Muscle layer of duodenum (tissue), 2 donors: ENCODE data around the gene CNPY4.

ENCODE experiments used
- H3K27ac ChIP-seq: one replicate; pipeline ENCODE4 v1.7.0; 2013; ENCODE audit warnings: mild to moderate bottlenecking, low read length
- H3K27me3 ChIP-seq: one replicate; pipeline ENCODE4 v1.7.0; 2013; ENCODE audit warnings: low read depth, mild to moderate bottlenecking, control low read depth, low read length
- H3K36me3 ChIP-seq, 2 donors: one replicate each; pipeline ENCODE4 v1.7.0; 2013; ENCODE audit warnings: low read length in 2 of 2, control low read depth in 1 of 2, mild to moderate bottlenecking in 1 of 2; ENCODE audit not compliant: insufficient read depth in 2 of 2, control insufficient read depth in 1 of 2
- H3K4me1 ChIP-seq, 2 donors: one replicate each; pipeline ENCODE4 v1.7.0; 2013; ENCODE audit warnings: low read length in 2 of 2, mild to moderate bottlenecking in 2 of 2, control low read depth in 1 of 2, moderate library complexity in 1 of 2; ENCODE audit not compliant: insufficient read depth in 2 of 2, control insufficient read depth in 1 of 2
- H3K4me3 ChIP-seq, 2 donors: one replicate each; pipeline ENCODE4 v1.7.0; 2013; ENCODE audit warnings: low read length in 2 of 2, low read depth in 1 of 2, mild to moderate bottlenecking in 1 of 2
- H3K9me3 ChIP-seq, 2 donors: one replicate each; pipeline ENCODE4 v1.7.0; 2013; ENCODE audit warnings: low read length in 2 of 2, control low read depth in 1 of 2, mild to moderate bottlenecking in 1 of 2; ENCODE audit not compliant: control insufficient read depth in 1 of 2
- donor health status: healthy.

The CNPY4 gene

GRCh38 chr7:100153708-100154535 lies 34.5 kb downstream of the CNPY4 start:
- Histone ChIP-seq H3K27me3 (no peaks in the 10 kb centered on the region), H3K27ac (peak overlapping the region; percentile 39), H3K9me3 (no peaks in the 10 kb centered on the region), H3K4me3 (no peak overlapping the region), H3K36me3 (peaks cover 20 to 39% of the 10 kb centered on the region in 2 donors), H3K4me1 (peaks cover 19 to 36% of the 10 kb centered on the region in 2 donors)

DNA sequence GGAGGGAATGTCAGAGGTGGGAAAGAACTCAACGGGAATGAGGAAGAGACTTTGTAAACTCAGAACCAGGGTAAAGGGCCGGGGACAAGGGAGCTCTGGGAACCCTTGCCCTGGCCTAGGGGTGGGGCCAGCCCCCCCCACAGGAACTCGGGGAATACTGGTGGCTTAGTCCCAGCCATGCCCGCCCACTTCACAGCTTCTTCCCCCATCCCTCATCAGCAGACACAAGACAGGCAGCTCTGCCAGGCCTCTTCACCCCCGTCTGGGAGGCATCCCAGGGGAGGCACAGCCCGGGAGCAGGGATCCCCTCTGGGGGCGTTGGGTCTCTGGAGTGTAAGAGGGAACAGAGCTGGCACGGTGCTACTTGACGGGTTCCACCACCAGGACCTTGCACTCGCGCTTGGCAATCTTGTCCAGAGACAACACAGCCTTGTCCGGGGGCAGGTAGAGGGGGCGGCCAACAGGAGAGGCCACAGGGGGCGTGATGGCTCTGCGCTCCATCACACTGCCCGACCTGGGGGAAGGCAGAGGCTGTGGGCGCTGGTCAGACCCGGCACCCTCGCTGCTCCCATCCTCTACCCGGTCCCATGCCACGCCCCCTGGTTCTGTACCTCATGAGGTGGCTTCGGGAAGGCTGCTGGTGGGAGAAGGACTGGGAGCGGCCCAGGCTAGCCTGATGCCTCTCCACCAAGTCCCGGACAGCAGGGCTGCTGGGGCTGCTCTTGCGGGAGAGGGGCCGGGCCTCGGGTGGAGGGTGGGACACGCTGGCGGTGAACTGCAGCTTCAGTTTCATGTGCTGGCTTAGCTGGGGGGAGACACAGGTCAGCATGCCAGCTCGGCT lies 35.4 kb downstream of the CNPY4 start:
- Histone ChIP-seq H3K36me3 (peaks cover 20 to 39% of the 10 kb centered on the region in 2 donors), H3K4me1 (peaks cover 16 to 32% of the 10 kb centered on the region in 2 donors), H3K27me3 (no peaks in the 10 kb centered on the region), H3K9me3 (no peaks in the 10 kb centered on the region), H3K4me3 (no peak overlapping the region), H3K27ac (no peak overlapping the region)

DNA sequence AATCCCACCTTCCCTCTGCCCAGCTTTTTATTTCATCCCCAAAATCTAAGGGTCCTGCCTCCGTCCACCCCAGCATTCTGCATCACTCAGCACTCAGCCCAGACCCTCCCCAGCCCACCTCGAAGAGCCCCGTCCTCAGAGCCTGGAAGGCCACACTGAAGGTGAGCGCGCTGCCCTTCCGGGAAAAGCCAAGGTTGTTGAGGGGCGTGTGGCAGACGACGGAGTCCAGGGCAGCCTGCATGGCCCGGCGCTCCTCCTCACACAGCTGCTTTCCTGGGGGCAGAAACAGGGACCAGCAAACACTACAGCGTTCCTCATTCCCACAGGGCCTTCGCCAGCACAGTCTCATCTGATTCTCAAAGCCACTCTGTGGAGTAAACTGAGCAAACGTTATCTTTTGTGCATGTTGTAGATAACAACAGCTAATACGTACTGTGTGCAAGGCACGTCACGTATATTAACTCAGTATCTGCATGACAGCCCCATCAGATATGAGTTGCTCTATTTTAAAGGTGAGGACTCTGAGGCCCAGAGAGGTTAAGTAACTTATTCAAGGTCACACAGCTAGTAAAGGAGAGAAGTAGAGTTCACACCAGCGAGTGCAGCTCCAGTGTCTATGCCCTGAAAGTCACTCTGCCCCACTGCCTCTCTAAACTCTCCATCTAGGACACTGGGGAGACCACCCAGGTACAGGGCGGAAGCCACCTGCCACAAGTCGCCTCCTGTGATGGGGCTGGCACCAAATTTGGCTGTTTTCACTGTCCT lies 36.3 kb downstream of the CNPY4 start:
- Histone ChIP-seq H3K27ac (no peak overlapping the region), H3K9me3 (no peaks in the 10 kb centered on the region), H3K27me3 (no peaks in the 10 kb centered on the region), H3K36me3 (peaks cover 20 to 39% of the 10 kb centered on the region in 2 donors), H3K4me1 (peaks cover 16 to 27% of the 10 kb centered on the region in 2 donors), H3K4me3 (no peak overlapping the region)

DNA sequence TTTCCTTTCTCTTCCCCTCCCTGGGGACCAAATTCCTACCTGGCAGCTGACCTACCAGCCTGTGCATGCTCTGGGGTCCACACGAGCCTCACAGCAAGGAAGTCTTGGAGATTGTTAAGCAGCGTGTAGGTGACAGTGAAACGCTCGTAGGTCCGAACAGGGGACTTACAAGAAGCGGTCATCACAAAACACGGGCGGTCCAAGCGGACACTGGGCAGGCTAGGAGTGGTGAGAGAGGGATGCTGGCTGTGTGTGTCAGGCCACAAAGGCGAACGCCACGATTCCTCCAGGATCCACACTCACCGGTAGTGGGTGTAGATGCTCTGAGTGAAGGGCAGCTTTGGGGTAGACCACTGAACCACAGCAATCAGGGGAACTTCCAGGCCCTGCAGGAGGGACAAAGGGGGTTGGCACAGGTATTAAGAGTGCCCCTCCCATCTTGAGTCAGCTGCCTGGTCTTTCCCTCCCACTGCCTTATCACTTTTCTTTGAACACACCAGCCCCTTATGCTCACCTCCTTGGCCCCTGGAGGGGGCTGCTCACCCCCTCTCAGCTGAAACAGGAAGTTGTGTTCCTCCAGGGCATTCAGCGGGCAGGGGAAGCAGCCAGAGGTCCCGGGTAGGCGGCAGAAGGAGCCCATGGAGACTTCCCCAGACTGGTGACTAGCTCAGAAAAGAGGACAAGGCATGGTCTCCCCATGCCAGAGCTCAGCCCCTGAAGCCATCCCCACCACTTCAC lies 37.1 kb downstream of the CNPY4 start:
- Histone ChIP-seq H3K9me3 (no peaks in the 10 kb centered on the region), H3K4me1 (peaks cover 16 to 27% of the 10 kb centered on the region in 2 donors), H3K4me3 (no peak overlapping the region), H3K27ac (peak overlapping the region; percentile 20), H3K36me3 (peaks cover 20 to 39% of the 10 kb centered on the region in 2 donors), H3K27me3 (no peaks in the 10 kb centered on the region)

GRCh38 chr7:100157069-100157333 lies 37.6 kb downstream of the CNPY4 start:
- H3K4me1 ChIP-seq = peaks cover 16 to 27% of the 10 kb centered on the region in 2 donors
- no peaks in the 10 kb centered on the region for H3K9me3 ChIP-seq
- H3K27me3 ChIP-seq = no peaks in the 10 kb centered on the region
- H3K36me3 ChIP-seq = peaks cover 20 to 39% of the 10 kb centered on the region in 2 donors
- H3K4me3 ChIP-seq = peak overlapping the region in 1 of 2 donors; percentile 92
- H3K27ac ChIP-seq = peak overlapping the region; percentile 20

GRCh38 chr7:100157334-100158228 lies 38.1 kb downstream of the CNPY4 start:
- Histone ChIP-seq H3K27me3 (no peaks in the 10 kb centered on the region), H3K27ac (peak overlapping the region; percentile 20), H3K9me3 (no peaks in the 10 kb centered on the region), H3K4me3 (peak overlapping the region; percentile 26 to 92), H3K4me1 (peaks cover 16 to 27% of the 10 kb centered on the region in 2 donors), H3K36me3 (peaks cover 20 to 39% of the 10 kb centered on the region in 2 donors)

GRCh38 chr7:100158229-100159098 lies 39.0 kb downstream of the CNPY4 start, which contains the start of gene TRAPPC14:
Gene TRAPPC14 (minus strand): TSS chr7:100158723. CDS start chr7:100158499, 224 bp downstream.
- H3K4me1 ChIP-seq = peaks cover 16 to 27% of the 10 kb centered on the region in 2 donors

DNA sequence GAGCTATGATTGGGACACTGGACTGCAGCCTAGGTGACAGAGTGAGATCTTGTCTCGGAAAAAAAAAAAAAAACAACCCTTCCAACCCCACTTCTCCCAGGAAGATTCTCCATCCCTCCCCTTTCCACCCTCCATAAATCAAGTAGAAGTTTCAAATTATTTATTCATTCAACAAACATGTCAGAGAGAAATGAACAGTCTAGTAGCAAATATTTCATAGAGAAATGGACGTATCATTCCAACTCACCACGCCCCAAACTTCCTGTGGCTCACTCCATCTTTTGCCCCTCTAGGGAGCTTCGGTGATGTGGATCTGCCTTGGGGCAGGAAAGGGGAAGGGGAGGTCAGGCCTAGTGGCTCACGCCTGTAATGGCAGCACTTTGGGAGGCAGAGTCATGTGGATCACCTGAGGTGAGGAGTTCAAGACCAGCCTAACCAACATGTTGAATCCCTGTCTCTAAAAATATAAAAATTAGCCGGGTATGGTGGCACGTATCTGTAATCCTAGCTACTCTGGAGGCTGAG lies 39.7 kb downstream of the CNPY4 start:
- Histone ChIP-seq H3K4me1 (peaks cover 10 to 25% of the 10 kb centered on the region in 2 donors), H3K36me3 (peaks cover 12 to 27% of the 10 kb centered on the region in 2 donors), H3K9me3 (no peaks in the 10 kb centered on the region), H3K27ac (peak overlapping the region; percentile 63), H3K27me3 (no peaks in the 10 kb centered on the region), H3K4me3 (peak overlapping the region; percentile 26 to 92)

More at GRCh38 chr7:100158229-100159098, 39.0 kb downstream of the CNPY4 start, which contains the start of gene TRAPPC14:
- Histone ChIP-seq H3K27me3 (no peaks in the 10 kb centered on the region), H3K36me3 (peaks cover 19 to 34% of the 10 kb centered on the region in 2 donors), H3K4me3 (peak within 1 kb of the TSS; percentile 26 to 92), H3K27ac (peak within 1 kb of the TSS; percentile 63), H3K9me3 (no peaks in the 10 kb centered on the region)

DNA sequence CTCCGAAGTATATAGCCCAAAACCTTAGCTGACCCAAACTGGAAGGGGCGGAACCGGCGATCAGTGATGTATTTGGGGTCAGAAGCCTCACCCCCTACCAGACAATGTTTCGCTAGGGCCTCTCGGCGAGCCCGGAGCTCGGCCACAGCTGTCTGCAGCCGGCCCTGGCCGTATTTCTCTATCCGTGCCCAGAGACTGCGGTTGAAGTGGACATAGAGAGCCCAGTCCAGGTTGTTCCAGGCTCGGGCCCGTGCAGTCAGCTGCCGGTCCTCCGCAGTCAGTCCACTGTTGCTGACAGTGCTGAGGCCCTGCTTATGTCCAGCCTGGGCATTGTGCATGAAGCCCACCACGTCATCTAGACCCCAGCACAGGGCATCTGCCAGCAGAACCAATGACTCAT lies 40.6 kb downstream of the CNPY4 start:
- peaks cover 10 to 18% of the 10 kb centered on the region in 2 donors for H3K4me1 ChIP-seq

More for the DNA sequence above, 40.6 kb downstream of the CNPY4 start:
- H3K4me3 ChIP-seq = no peak overlapping the region
- peaks cover 11 to 18% of the 10 kb centered on the region in 2 donors for H3K36me3 ChIP-seq
- H3K9me3 ChIP-seq = no peaks in the 10 kb centered on the region
- H3K27me3 ChIP-seq = no peaks in the 10 kb centered on the region
- no peak overlapping the region for H3K27ac ChIP-seq
